HG03064 (cell line): ENCODE measurements around the gene LOXL4.

ENCODE experiments used
- ATAC-seq: cut with Tn5 transposase; IDR thresholded peaks from one replicate; pipeline ENCODE4 v1.9.1; 2021; ENCODE audit warnings: low read depth; ENCODE audit not compliant: unreplicated experiment

LOXL4 gene

GRCh38 chr10:98267894-98268693 is at the start of gene LOXL4:
Gene LOXL4 (minus strand): TSS chr10:98268194. CDS start chr10:98263019, 5,175 bp downstream.
- no peak for ATAC-seq

- ATAC-seq = no peak
Observed at GRCh38 chr10:98316661-98317060, 48.7 kb upstream of the LOXL4 start.

- ATAC-seq = no peak
Observed at GRCh38 chr10:98316170-98316569, 48.2 kb upstream of the LOXL4 start.

GRCh38 chr10:98314532-98315284 is 46.7 kb upstream of the LOXL4 start:
- ATAC-seq = no peak

GRCh38 chr10:98313598-98313997 is 45.6 kb upstream of the LOXL4 start:
- no peak for ATAC-seq

- ATAC-seq = no peak
Observed at GRCh38 chr10:98312822-98313221, 44.8 kb upstream of the LOXL4 start.

GRCh38 chr10:98312349-98312748 is 44.4 kb upstream of the LOXL4 start:
- ATAC-seq = no peak

GRCh38 chr10:98310701-98311100 is 42.7 kb upstream of the LOXL4 start:
- no peak for ATAC-seq

- no peak for ATAC-seq
Observed at GRCh38 chr10:98309366-98310355, 41.7 kb upstream of the LOXL4 start.

- no peak for ATAC-seq
Observed at GRCh38 chr10:98308669-98309365, 40.8 kb upstream of the LOXL4 start.

- no peak for ATAC-seq
Observed at GRCh38 chr10:98307916-98308541, 40.0 kb upstream of the LOXL4 start.

- ATAC-seq = no peak
Observed at GRCh38 chr10:98306501-98306900, 38.5 kb upstream of the LOXL4 start.

- no peak for ATAC-seq
Observed at GRCh38 chr10:98303569-98303968, 35.6 kb upstream of the LOXL4 start.

GRCh38 chr10:98302741-98303365 is 34.9 kb upstream of the LOXL4 start:
- ATAC-seq = no peak

- ATAC-seq = no peak
Observed at GRCh38 chr10:98301664-98302319, 33.8 kb upstream of the LOXL4 start.

- no peak for ATAC-seq
Observed at GRCh38 chr10:98300526-98301229, 32.7 kb upstream of the LOXL4 start.

- no peak for ATAC-seq
Observed at GRCh38 chr10:98299341-98299740, 31.3 kb upstream of the LOXL4 start.

- ATAC-seq = no peak
Observed at GRCh38 chr10:98296524-98296923, 28.5 kb upstream of the LOXL4 start.
